SIG-M5 treated with dmso at 0.1 percent for 504 hours (cell line): Measurements from ENCODE around the gene UBA3.

Experiments
- DNase-seq: peaks from one replicate; lab custom pipeline; 2025; ENCODE audit not compliant: unreplicated experiment; lab: John Stamatoyannopoulos, UW

Gene UBA3

DNA sequence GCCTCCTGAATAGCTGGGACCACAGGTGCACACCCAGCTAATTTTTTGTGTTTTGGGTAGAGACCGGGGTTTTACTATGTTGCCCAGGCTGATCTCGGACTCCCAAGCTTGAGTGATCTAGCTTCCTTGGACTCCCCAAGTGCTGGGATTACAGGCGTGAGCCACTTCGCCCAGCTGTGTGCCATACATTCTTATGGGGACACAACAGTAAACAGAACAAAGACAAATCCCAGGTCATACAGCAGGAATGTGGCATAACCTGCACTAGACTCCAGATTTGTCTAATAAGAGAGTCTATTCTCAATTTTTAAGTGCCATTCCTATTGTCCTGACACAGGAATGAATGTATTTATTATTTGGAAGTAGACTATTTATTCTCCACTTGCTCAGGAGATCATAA, 22.2 kb upstream of the UBA3 start:
- no peak for DNase-seq

- DNase-seq: no peak
Observed at GRCh38 chr3:69099576-69099975, 19.4 kb upstream of the UBA3 start.

DNA sequence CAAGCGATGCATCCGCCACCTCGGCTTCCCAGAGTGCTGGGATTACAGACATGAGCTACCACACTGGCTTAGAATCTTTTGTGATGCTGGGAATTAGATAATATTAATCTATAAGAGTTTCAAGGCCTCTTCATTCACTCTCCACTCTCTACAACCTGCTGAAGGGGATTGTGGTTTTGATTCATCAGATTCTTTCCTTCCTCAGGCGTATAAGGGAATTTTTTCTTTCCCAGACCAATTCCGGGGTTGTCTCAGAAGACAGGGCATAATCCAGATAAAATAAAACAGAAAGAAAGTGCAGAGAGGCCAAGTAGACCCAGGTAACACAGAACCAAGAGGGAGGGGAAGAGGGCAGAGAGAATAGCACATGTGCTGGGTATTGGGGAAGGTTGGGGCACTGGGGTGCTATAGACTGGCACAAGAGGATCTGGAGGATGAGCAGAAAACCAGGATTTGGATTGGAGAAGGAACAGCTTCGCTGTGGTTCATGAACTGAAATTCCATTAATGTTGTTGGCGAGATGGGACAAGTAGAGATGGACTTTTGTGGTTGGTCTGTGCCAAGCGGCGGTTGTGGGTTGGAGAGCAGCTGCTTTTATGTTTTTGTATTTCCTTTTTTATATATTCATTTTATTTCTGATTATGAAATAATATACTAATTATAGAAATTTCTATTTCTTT, 17.4 kb upstream of the UBA3 start:
- no peak for DNase-seq

- no peak for DNase-seq
Observed at GRCh38 chr3:69096299-69096698, 16.1 kb upstream of the UBA3 start.

DNA sequence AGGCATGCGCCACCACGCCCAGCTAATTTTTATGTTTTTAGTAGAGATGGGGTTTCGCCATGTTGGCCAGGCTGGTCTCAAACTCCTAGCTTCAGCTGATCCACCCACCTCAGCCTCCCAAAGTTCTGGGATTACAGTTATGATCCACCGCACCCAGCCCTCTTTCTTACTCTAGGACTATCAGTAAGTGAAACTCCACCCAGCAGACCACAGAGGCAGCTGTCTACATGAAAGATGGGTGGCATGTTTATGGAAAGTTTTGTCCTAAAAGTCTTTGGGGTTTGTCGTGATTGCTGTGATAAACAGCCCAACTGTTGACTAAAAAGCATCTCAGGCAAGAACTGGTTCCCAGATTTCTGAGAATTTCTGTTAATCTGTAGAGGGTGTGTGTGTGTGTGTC, 15.5 kb upstream of the UBA3 start:
- no peak for DNase-seq

- peak; percentile 90 for DNase-seq
Observed at GRCh38 chr3:69094467-69095205, 14.5 kb upstream of the UBA3 start.

GRCh38 chr3:69092030-69092516, 11.9 kb upstream of the UBA3 start:
- peak; percentile 65 for DNase-seq

- DNase-seq: no peak
Observed at GRCh38 chr3:69091389-69092029, 11.3 kb upstream of the UBA3 start.

DNA sequence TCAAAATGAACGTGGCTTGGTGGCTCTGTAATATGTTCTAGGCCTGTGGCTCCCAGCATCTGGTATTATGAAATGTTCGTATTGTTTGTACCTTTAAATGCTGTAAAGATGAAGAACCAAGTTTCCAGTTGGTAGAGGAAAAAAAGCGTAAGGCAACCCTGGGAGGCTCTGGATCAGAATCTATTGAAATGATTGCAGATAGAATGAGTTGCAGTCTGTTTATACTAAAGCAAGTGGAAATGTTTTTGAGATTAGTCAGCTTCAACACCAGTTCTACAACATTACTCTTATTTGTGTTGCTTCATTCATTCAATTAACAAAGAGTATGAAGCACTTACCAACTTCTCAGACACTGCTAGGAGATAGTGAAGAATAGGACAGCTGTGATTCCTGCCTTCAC, 9.9 kb upstream of the UBA3 start:
- peak; percentile 15 for DNase-seq

DNA sequence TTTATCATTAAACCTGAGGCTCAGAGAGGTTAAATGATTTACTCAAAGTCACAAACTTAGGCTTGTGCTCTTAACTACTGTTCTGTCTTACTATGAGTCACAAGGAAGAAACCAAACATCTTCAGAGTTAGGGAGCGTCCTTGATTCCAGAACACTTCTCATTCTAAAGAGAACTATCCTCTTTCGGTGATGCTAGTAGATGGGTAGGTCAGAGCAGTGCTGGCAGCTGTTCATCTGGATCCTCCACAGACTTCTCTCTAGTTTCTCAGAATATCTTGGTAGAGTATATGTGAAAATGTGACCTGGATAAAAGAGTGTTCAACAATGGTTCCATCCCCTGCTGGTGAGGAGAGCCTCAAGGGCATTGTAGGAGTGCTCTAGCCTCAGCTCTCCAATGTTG, 7.9 kb upstream of the UBA3 start:
- no peak for DNase-seq

GRCh38 chr3:69087030-69087791, 7.0 kb upstream of the UBA3 start:
- DNase-seq: no peak

- peak; percentile 66 for DNase-seq
Observed at GRCh38 chr3:69085833-69086722, 5.9 kb upstream of the UBA3 start.

DNA sequence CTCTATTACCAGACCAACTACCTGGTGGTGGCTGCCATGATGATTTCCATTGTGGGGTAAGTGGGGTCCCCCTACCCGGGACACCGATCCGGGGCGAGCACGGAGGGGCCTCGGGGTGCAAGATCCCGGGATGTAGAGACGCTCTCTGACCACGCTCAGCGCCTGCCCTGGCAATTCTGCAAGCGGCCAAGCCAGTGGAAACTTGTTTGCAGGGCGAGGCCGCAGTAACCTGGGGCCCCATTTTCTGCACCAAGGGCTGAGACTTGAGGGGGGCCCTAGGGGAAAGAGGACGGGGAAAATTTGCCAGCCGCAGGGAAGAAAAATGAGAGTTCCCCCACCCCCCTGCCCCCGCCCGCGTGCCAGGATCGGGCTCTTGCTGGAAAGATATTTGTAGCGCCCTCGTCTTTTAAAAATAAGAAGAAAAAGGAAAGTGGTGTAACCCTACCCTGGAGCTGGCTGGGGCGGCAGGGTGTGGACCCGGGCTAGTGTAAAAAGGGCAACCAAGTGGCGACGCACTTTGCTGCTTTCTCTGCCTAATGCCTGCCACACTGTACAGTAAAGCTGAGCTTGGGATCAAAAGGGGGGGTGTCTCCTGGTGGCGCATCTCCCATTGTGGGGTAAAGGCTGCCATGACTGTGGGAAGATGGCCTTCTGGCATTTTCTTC, 5.1 kb upstream of the UBA3 start:
- DNase-seq: peak; percentile 31

DNA sequence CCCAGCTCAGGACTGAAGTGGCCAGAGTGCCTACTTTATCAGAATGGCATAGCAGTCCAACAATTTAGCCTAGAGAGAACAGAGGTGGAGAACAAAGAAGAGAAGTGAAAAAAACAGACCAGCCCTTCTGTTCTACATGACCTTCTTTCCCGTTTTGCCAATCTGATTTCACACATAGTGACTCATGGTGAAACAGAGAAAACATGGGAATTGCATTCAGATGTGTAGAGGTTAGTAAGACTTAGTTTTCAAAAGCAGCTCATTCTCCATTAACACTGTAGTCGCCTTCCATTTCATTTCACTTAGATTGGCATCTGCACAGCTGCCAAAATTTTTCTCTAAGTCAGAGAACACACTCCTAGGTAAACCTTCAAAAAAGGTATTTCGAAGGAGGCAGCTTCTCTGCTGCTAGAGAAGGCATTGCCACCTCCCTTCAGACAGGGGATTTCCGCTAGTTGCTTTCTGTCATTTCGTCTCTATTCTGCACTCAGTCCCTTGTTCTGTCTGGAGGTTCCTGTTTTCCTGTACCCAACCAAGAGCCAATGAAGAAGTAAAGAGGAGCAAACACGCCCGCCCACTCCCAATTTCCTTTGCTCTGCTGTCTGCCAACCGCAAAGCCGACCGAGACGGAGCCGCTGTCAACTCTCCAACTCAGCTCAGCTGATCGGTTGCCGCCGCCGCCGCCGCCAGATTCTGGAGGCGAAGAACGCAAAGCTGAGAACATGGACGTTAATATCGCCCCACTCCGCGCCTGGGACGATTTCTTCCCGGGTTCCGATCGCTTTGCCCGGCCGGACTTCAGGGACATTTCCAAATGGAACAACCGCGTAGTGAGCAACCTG, 4.4 kb upstream of the UBA3 start, which contains the start of gene ARL6IP5:
Gene ARL6IP5 (plus strand): TSS at position 612 of the 842 bp plus-strand sequence. CDS start 111 bp downstream, at position 723.
- DNase-seq: peak; percentile 99

GRCh38 chr3:69082805-69083204, 2.6 kb upstream of the UBA3 start:
- peak; percentile 43 for DNase-seq

DNA sequence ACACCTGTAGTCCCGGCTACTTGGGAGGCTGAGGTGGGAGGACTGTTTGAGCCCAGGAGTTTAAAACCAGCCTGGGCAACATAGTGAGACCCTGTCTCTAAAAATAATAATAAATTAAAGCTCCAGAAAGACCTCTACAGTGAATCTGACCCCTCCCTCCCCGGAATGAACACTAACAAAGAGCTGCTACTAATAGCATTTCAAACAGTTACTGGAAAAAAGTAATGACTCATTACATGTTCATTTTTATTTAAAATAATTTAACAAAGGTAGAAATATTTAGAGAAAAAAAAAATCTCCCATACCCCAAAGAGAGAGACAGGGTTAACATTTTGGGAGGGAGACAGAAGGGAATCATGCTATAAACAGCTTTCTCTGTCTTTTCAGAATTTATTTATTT, 2.2 kb upstream of the UBA3 start:
- no peak for DNase-seq

DNA sequence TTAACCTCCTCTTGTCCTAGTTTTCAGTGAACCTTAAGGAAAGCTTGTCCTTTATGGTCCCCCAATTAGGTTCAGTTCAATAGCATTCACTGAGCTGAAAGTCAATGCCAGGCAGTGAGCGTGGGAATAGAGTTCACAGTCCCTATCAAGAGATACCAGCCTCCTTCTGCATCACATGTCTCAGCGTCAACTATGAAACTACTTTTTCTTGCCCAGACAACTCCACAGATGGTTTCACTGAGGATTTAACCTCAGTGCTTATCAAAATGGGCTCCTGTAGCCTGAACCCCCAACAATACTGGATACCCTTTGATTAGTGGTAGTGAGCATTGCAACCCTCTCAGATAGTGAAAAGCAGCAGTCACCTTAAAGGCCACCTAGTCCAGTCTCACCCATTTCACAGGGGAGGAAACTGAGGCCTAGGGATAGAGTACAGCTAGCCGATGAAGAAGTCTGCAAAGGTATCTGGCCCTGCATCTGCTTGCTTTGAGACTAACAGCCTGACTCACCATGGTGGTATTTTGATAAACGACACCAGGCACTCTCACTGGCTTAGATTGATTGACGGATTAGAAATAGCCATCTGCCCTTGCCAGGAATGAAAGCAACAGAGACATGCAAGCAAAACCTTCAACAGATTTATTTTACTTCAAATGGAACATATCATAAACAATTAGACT, 1.6 kb upstream of the UBA3 start:
- DNase-seq: no peak
